Measurements from ENCODE around the gene CADM3.

- TF ChIP-seq CTCF (IDR thresholded peaks at IDR 0.05) (no peak), POLR2A (IDR thresholded peaks at IDR 0.05) (no peak)
Measured at GRCh38 chr1:159239551-159240220, 68.3 kb downstream of the CADM3 start.

Data from esophagus squamous epithelium (tissue), 4 donors.